K562 (cell line): ENCODE data around the gene CDH8. TPM values are rescaled to one million over a fixed set of nuclear protein-coding genes. Genes with fewer than 3 reads are reported as not detected.

Experiments used
- FOXK2 ChIP-seq, 2 experiments: fragments of 450-650 bp; IDR thresholded peaks in 1 of 2; conservative IDR thresholded peaks in 1 of 2; 2 replicates each; pipeline ENCODE4 v1.6.1; 2016; ENCODE audit warnings: low read depth in 2 of 2, mild to moderate bottlenecking in 1 of 2
- MIER1 ChIP-seq: fragments of 450-650 bp; IDR thresholded peaks from 2 replicates; pipeline ENCODE4 v1.6.1; 2016; ENCODE audit warnings: antibody characterized with exemption, mild to moderate bottlenecking, low read depth
- NCOA2 ChIP-seq, 2 experiments: fragments of 450-650 bp; IDR thresholded peaks; 2 replicates each; pipeline ENCODE4 v1.6.1; 2018; ENCODE audit warnings: mild to moderate bottlenecking in 2 of 2, moderate library complexity in 1 of 2; ENCODE audit not compliant: partially characterized antibody in 2 of 2
- SIX5 ChIP-seq, 2 experiments: IDR thresholded peaks; 2 replicates each; pipeline ENCODE4 v1.6.1; 2011; ENCODE audit warnings: low read length in 2 of 2, borderline replicate concordance in 1 of 2, low read depth in 1 of 2, mild to moderate bottlenecking in 1 of 2, moderate library complexity in 1 of 2; ENCODE audit not compliant: insufficient read depth in 1 of 2
- ZNF77 ChIP-seq: fragments of 250-450 bp; sonication (Bioruptor Pico); IDR thresholded peaks from 2 replicates; pipeline ENCODE4 v1.5.0; 2020
- polyA plus RNA-seq, 8 experiments: library from polyadenylated mRNA; depleted of rRNA in 4 of 8; stranded (reverse) in 5 of 8; unstranded in 3 of 8; fragments of >200 nt; fragmentation: Nextera tagmentation in 2 of 8; fragmentation: Illumina TruSeq in 1 of 8; extraction: Ambion mirVana in 2 of 8; extraction: Trizol in 1 of 8; gene quantifications; 2 replicates each; pipeline versions ENCODE4 v1.2.1 to v1.2.3, GENCODE V29; 2011 to 2014; ENCODE audit warnings: inconsistent platforms in 1 of 8, missing spikeins in 1 of 8
- total RNA-seq, 7 experiments: library from RNA; depleted of rRNA in 6 of 7; stranded (reverse); fragments of >200 nt in 6 of 7; fragmentation: Illumina TruSeq in 2 of 7; extraction: Trizol in 2 of 7; gene quantifications; 2 replicates each; pipeline versions ENCODE4 v1.2.1 to v1.2.3, GENCODE V29; 2011 to 2021; ENCODE audit warnings: low replicate concordance in 1 of 7
- TF ChIP-seq, protein P1 (sequence below), 2 experiments: fragments of 150-350 bp in 1 of 2; IDR thresholded peaks; 2 replicates each; pipeline ENCODE4 v1.6.1; 2012 to 2016; ENCODE audit warnings: low read depth in 2 of 2, low read length in 2 of 2, mild to moderate bottlenecking in 1 of 2, moderate library complexity in 1 of 2
- TF ChIP-seq, protein P2 (sequence below): fragments of 250-450 bp; sonication (Bioruptor Pico); IDR thresholded peaks from 2 replicates; pipeline ENCODE4 v1.4.0; 2020; ENCODE audit warnings: mild to moderate bottlenecking

The CDH8 gene
- total and polyA plus RNA-seq, 9 of the 15 experiments (the other 6 are each of a cell fraction or from before 2014, with no cell fraction given): 0.22 to 1.4 (median 0.42) TPM; not detected in 4

DNA sequence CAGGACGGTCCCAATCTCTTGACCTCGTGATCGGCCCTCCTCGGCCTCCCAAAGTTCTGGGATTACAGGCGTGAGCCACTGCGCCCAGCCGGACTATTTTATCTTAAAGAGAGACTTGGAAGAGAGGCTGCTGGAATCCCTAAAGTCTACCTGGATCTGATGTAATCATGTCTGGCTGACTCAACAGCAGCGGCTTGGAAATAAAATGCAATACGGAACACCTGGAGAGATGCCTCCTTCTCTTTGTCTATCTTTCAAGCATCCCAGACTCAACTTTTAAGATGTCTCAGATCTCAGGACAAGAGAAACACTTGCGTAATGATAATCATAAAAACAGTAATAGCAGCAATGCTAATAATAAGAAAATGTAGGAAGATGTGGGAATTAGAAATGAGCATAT, 95.6 kb downstream of the CDH8 start (continued):
- TF ChIP-seq, protein P1, sequence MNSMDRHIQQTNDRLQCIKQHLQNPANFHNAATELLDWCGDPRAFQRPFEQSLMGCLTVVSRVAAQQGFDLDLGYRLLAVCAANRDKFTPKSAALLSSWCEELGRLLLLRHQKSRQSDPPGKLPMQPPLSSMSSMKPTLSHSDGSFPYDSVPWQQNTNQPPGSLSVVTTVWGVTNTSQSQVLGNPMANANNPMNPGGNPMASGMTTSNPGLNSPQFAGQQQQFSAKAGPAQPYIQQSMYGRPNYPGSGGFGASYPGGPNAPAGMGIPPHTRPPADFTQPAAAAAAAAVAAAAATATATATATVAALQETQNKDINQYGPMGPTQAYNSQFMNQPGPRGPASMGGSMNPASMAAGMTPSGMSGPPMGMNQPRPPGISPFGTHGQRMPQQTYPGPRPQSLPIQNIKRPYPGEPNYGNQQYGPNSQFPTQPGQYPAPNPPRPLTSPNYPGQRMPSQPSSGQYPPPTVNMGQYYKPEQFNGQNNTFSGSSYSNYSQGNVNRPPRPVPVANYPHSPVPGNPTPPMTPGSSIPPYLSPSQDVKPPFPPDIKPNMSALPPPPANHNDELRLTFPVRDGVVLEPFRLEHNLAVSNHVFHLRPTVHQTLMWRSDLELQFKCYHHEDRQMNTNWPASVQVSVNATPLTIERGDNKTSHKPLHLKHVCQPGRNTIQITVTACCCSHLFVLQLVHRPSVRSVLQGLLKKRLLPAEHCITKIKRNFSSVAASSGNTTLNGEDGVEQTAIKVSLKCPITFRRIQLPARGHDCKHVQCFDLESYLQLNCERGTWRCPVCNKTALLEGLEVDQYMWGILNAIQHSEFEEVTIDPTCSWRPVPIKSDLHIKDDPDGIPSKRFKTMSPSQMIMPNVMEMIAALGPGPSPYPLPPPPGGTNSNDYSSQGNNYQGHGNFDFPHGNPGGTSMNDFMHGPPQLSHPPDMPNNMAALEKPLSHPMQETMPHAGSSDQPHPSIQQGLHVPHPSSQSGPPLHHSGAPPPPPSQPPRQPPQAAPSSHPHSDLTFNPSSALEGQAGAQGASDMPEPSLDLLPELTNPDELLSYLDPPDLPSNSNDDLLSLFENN (IDR thresholded peaks at IDR 0.05; ENCODE audit: low read depth in 2 of 2, low read length in 2 of 2): no peak
- TF ChIP-seq NCOA2 (IDR thresholded peaks at IDR 0.05; ENCODE audit: partially characterized antibody in 2 of 2) (no peak), FOXK2 (conservative IDR thresholded peaks at IDR 0.05 in 1 of 2, IDR thresholded peaks at IDR 0.05 in 1 of 2; ENCODE audit: low read depth in 2 of 2) (no peak), MIER1 (no peak), SIX5 (IDR thresholded peaks at IDR 0.05; ENCODE audit: borderline replicate concordance in 1 of 2, insufficient read depth in 1 of 2, low read depth in 1 of 2, low read length in 2 of 2) (no peak), ZNF77 (CRISPR knock-in tag) (no peak)
- TF ChIP-seq, protein P2, sequence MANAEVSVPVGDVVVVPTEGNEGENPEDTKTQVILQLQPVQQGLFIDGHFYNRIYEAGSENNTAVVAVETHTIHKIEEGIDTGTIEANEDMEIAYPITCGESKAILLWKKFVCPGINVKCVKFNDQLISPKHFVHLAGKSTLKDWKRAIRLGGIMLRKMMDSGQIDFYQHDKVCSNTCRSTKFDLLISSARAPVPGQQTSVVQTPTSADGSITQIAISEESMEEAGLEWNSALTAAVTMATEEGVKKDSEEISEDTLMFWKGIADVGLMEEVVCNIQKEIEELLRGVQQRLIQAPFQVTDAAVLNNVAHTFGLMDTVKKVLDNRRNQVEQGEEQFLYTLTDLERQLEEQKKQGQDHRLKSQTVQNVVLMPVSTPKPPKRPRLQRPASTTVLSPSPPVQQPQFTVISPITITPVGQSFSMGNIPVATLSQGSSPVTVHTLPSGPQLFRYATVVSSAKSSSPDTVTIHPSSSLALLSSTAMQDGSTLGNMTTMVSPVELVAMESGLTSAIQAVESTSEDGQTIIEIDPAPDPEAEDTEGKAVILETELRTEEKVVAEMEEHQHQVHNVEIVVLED (CRISPR knock-in tag): no peak
